Upper lobe of left lung (tissue), 4 donors: ENCODE measurements around the gene TAF7.

Source experiments
- POLR2A ChIP-seq, 4 donors: fragments of 450-650 bp; IDR thresholded peaks; one replicate each; pipeline ENCODE4 v1.5.1; 2016 to 2017; ENCODE audit warnings: antibody characterized with exemption in 4 of 4, mild to moderate bottlenecking in 2 of 4
- POLR2AphosphoS5 ChIP-seq, 2 donors: sonication (generic); formaldehyde crosslinking; IDR thresholded peaks; one replicate each; pipeline ENCODE4 v1.5.1; 2017; ENCODE audit warnings: antibody characterized with exemption in 2 of 2
- TF ChIP-seq, protein P1 (sequence below), 6 experiments: fragments of 450-650 bp in 4 of 6; fragments of 200-600 bp in 2 of 6; sonication (generic) in 2 of 6; IDR thresholded peaks; one replicate each; pipeline ENCODE4 v1.5.1; 2016 to 2019; ENCODE audit warnings: antibody characterized with exemption in 6 of 6

- TF ChIP-seq, protein P1, sequence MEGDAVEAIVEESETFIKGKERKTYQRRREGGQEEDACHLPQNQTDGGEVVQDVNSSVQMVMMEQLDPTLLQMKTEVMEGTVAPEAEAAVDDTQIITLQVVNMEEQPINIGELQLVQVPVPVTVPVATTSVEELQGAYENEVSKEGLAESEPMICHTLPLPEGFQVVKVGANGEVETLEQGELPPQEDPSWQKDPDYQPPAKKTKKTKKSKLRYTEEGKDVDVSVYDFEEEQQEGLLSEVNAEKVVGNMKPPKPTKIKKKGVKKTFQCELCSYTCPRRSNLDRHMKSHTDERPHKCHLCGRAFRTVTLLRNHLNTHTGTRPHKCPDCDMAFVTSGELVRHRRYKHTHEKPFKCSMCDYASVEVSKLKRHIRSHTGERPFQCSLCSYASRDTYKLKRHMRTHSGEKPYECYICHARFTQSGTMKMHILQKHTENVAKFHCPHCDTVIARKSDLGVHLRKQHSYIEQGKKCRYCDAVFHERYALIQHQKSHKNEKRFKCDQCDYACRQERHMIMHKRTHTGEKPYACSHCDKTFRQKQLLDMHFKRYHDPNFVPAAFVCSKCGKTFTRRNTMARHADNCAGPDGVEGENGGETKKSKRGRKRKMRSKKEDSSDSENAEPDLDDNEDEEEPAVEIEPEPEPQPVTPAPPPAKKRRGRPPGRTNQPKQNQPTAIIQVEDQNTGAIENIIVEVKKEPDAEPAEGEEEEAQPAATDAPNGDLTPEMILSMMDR (IDR thresholded peaks at IDR 0.05) = no peak
- TF ChIP-seq POLR2A (IDR thresholded peaks at IDR 0.05) (no peak), POLR2AphosphoS5 (IDR thresholded peaks at IDR 0.05) (no peak)
Observed at GRCh38 chr5:141351591-141351990, 31.0 kb upstream of the TAF7 start.
